CD4-positive, alpha-beta T cell treated with Interleukin-4 for 4 hours (primary cell): ENCODE data around the gene B4GALT6.

Source experiments
- DNase-seq: peaks from one replicate; pipeline ENCODE4 v3.0.0-alpha.2; 2020

B4GALT6 gene

GRCh38 chr18:31658670-31659575 lies 25.5 kb downstream of the B4GALT6 start:
- no peak for DNase-seq

- DNase-seq: no peak
Observed at GRCh38 chr18:31657823-31658669, 26.3 kb downstream of the B4GALT6 start.

- DNase-seq: no peak
Observed at GRCh38 chr18:31656754-31657153, 27.6 kb downstream of the B4GALT6 start.

GRCh38 chr18:31655354-31655753 lies 29.0 kb downstream of the B4GALT6 start:
- no peak for DNase-seq

DNA sequence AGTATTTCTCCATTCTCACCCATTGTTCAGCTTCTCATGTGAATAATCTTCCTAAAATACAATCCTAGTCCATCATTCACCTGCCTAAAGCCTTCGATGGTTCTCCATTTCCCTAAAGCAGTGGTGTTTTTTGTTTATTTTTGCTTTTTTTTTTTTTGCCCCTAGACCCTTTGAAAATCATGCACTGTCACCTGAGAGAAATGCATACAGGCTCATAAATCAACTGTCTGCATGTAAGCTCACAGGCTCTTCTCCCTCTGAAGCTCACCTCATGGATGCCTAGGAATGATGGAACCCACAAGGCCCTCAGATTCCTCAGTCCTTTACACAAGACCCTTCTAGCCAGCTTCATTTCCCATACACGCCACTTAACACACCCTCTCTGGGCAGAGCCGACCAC lies 31.5 kb downstream of the B4GALT6 start:
- DNase-seq: no peak

GRCh38 chr18:31652357-31652756 lies 32.0 kb downstream of the B4GALT6 start:
- DNase-seq: no peak

DNA sequence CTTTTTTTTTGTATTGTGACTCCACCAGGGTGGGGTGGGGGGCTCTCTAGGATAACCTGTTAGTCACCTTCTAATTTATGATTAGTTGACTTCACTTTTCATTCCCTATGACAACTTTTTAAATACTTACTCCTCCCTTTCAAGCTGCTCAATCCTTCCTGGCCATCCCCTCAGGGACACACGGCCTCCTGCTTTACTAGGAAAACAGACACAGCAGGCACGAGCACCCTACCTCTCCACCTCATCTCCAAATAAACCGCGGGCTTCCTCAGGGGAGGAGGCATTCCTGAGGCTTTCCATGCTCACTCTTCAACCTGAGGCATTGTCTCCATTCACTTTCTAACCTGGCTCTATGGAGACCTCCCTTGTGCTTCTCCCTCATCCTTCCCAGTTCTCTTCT lies 33.0 kb downstream of the B4GALT6 start:
- DNase-seq: no peak

DNA sequence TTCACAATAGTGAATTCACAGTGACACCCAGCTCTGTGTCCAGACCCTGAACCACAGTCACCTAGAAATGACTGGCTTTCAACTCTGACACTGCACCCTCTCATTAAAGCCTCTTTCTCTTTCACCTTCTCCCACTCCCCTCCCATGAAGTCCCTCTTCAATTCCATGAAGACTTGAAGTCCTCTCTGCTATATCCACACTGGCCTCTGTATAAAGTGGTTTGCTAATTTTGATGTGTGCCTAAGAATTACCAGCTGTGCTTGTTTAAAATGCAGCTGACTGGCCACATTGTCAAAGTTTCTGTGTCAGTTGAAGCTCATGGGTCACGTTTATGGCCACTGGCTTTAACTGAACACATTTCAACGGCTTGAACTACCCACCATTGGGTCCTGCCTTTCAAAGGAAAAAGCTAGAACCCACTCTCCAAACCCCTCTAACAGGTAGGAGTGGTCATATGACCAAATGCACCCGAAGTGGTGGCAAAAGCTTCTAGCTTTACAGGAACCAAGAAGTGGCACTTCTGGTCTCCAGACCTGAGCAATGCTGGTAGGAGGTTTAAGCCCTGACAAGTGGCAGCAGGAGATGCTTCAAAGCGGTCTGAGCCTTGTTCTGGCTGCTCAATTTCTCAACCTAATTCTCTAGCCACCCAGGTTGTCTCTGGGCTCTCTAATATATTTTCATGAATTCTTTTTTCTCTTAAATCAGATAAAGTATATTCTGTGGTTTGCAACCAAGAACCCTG lies 34.2 kb downstream of the B4GALT6 start:
- no peak for DNase-seq

GRCh38 chr18:31649449-31649848 lies 34.9 kb downstream of the B4GALT6 start:
- DNase-seq: no peak

- DNase-seq: no peak
Observed at GRCh38 chr18:31648966-31649429, 35.4 kb downstream of the B4GALT6 start.

DNA sequence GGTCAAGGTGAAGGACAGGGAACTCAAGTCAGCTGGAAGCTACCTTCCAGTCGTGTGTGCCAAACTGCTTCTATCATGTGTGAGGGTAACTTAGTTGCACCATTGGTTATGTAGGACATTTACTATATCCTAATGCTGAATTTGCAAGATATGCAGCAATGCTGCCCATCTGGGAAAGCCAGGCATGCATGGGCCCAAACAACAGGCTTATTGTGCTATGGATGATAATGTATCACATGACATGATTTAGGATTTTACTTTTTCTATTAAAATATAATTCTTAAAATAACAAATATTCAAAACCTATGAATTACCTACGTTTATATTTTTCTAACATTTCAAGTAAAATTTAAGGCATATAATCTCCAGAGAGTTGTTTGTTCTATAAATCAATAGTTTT lies 35.9 kb downstream of the B4GALT6 start:
- DNase-seq: no peak

DNA sequence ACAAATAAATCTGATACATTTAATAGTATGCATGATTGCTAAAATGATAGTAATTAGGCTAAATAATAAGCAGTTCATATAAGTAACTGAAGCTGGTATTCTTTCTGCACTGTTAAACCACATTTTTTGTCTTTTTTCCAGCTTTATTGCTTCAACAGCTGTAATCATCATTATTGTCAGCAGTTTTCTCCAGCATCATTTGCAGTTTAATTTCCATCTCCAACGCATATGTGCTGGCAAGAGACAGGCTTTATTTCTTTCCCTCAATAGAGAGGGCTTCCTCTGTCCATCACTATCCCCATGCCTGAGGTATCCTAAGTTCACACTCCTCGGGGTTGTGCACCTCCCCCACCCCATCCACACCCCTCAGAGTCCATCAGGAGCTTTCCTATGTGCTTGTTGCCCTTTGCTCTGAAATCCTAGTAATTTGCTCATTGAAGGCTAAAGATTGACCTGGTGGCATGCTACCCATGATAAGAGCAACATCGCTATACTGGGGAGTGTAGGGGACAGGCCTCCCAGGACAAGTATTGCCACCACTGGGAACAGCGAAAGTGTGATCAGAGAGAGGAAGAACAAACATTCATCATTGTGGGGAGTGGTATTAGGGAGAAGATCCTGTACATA lies 37.1 kb downstream of the B4GALT6 start:
- no peak for DNase-seq

- DNase-seq: no peak
Observed at GRCh38 chr18:31646332-31647126, 37.9 kb downstream of the B4GALT6 start.

- no peak for DNase-seq
Observed at GRCh38 chr18:31645411-31645810, 39.0 kb downstream of the B4GALT6 start.

DNA sequence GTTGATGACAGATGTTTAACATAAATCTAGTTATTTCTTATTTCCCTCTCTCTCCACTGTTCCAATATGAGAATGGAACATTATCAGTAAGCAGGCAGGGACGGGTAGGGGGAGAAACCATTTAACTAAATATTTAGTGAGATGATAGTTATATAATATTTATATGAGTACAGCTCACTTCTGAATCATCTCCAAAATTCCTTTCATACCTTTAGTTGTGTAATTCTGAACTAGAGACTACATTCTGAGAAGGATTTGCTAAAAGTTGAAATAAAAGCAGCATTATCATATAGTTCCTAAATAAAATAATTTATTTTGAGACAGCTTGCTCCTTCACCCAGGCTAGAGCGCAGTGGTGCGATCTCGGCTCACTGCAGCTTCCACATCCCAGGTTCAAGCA lies 41.4 kb downstream of the B4GALT6 start:
- DNase-seq: no peak

- DNase-seq: no peak
Observed at GRCh38 chr18:31637445-31637844, 46.9 kb downstream of the B4GALT6 start.

DNA sequence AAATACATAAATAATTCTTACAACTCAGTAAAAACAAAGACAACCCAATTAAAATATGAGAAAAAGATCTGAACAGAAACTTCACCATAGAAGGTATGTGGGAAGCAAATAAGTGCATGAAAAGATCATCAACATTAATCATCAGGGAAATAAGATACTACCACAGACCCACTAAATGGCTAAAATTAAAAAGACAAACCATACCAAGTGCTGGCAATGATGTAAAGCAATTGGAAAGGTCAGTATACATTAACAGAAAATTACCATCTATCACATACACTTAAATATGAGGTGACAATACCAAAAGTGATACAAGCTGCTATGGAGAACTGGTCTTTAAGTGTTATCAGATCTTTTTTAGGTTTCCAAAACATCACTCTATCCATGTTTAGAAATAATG lies 48.0 kb downstream of the B4GALT6 start:
- DNase-seq: no peak

DNA sequence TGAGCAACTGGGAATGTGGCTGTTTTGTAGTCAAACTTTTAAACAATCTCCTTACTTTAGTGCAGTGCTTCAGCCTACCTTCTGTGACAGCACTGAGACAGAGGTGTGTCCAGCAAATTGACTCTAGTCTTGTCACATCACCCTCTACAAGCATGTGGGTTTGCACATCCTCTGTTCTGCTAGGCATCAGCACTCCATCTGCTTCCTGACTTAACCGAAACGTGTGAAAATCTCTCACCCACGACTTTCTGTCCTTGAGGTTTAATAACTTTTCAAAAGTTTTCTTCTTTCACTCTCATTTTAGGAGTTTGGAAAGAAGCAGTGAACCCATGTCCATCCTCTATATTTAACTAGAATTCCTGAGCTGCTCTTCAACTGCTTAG lies 50.1 kb downstream of the B4GALT6 start:
- no peak for DNase-seq

GRCh38 chr18:31633392-31634330 lies 50.7 kb downstream of the B4GALT6 start:
- no peak for DNase-seq

GRCh38 chr18:31632356-31632755 lies 52.0 kb downstream of the B4GALT6 start:
- no peak for DNase-seq

DNA sequence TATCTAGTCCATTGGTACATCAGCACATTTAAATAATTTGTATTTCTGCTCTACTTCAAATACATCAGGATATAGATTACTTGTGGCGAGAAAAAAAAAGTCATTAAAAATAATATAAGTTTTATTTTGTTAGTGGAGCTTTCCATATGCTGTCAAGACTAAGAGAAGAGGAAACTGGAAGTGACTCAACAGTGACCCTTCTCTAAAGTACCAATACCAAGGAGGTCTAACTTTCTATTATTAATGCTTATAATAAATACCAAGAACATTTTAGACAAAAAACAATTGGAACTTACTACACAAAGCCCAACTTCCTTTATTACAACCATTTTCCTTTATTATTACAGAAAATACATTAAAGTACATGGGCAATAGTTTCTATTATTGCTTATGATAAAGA lies 52.9 kb downstream of the B4GALT6 start:
- DNase-seq: no peak
